ENCODE measurements around the gene CTDP1. TPM values are rescaled to one million over a fixed set of nuclear protein-coding genes. Genes with fewer than 3 reads are reported as not detected.

The CTDP1 gene
- polyA plus RNA-seq (8.3 to 11.0 TPM (median 9.2 TPM) in 3 replicates), polyA minus RNA-seq (8.1 to 17.3 TPM (median 10.6 TPM) in 3 replicates)
- 10.1 TPM for polyA plus RNA-seq (2011; ENCODE audit: low read depth)
- polyA plus RNA-seq (2011; cell fraction: cytosol; rRNA removed) = 5.5 and 10.1 TPM in 2 replicates
- 21.6 and 21.9 TPM in 2 replicates for polyA plus RNA-seq (2011; cell fraction: nucleus; rRNA removed)
- 15.5 and 16.8 TPM in 2 replicates for polyA plus RNA-seq (2012; ENCODE audit: low replicate concordance)
- polyA minus RNA-seq (2011; cell fraction: cytosol; rRNA and poly(A)+ RNA removed) = 21.7 TPM
- 20.6 and 23.4 TPM in 2 replicates for polyA minus RNA-seq (2011; cell fraction: nucleus; rRNA and poly(A)+ RNA removed)

GRCh38 chr18:79679552-79680099 lies at the start of gene CTDP1:
Gene CTDP1, plus strand, starts transcription at chr18:79679803. Its CDS starts 145 bp downstream, at chr18:79679948.
- Histone ChIP-seq H3K9ac (ENCODE audit: control insufficient read depth, extremely low read depth, insufficient read depth, low read length) (peak within 1 kb of the TSS; percentile 93), H3K27ac (ENCODE audit: control insufficient read depth, insufficient read depth, low read length) (peak within 1 kb of the TSS; percentile 95), H3K9me1 (ENCODE audit: control insufficient read depth, extremely low read depth, insufficient read depth, low read length) (peaks cover 4% of the 10 kb centered on the region), H3K27me3 (ENCODE audit: control insufficient read depth, extremely low read depth, insufficient read depth, low read length) (no peaks in the 10 kb centered on the region), H3K4me2 (ENCODE audit: control insufficient read depth, extremely low read depth, insufficient read depth, low read depth, low read length) (peak within 1 kb of the TSS; percentile 95), H4K20me1 (ENCODE audit: control insufficient read depth, extremely low read depth, insufficient read depth, low read length) (peaks cover 25% of the 10 kb centered on the region), H3K36me3 (ENCODE audit: control insufficient read depth in 2 of 2, extremely low read depth in 1 of 2, insufficient read depth in 2 of 2, low read length in 2 of 2) (peaks cover 8 to 21% of the 10 kb centered on the region in 2 experiments), H3K9me3 (ENCODE audit: control insufficient read depth, low read depth, low read length) (no peaks in the 10 kb centered on the region), H3K4me3 (ENCODE audit: control insufficient read depth in 2 of 3, extremely low read depth in 1 of 3, insufficient read depth in 2 of 3, low read depth in 1 of 3, low read length in 3 of 3) (peak within 1 kb of the TSS; percentile 63 to 94 (median 78)), H2AFZ (ENCODE audit: control insufficient read depth, low read length) (peak within 1 kb of the TSS; percentile 97), H3K4me1 (ENCODE audit: control insufficient read depth, extremely low read depth, insufficient read depth, low read length) (peaks cover 24% of the 10 kb centered on the region), H3K79me2 (ENCODE audit: control insufficient read depth, insufficient read depth, low read length) (peaks cover 61% of the 10 kb centered on the region)
- TF ChIP-seq EZH2 (IDR thresholded peaks at IDR 0.05; ENCODE audit: low read length) = no peak
- no peak for TF ChIP-seq CTCF (optimal IDR thresholded peaks at IDR 0.05 in 1 of 3, IDR thresholded peaks at IDR 0.05 in 1 of 3, conservative IDR thresholded peaks at IDR 0.05 in 1 of 3; ENCODE audit: extremely low read depth in 1 of 3, insufficient read depth in 2 of 3, low read length in 3 of 3)
- no peak for DNase-seq (ENCODE audit: low read depth, low spot score)
- dilution Hi-C loops (cut with MboI; ENCODE audit: extremely low pct_ligation_motif_present, low sequenced_read_pairs) = no loop called here
- no peak for FAIRE-seq

GRCh38 chr18:79630281-79631095 lies 49.1 kb upstream of the CTDP1 start:
- Histone ChIP-seq H2AFZ (ENCODE audit: control insufficient read depth, low read length) (no peak overlapping the region), H3K4me2 (ENCODE audit: control insufficient read depth, extremely low read depth, insufficient read depth, low read depth, low read length) (no peak overlapping the region), H3K4me1 (ENCODE audit: control insufficient read depth, extremely low read depth, insufficient read depth, low read length) (no peaks in the 10 kb centered on the region), H3K79me2 (ENCODE audit: control insufficient read depth, insufficient read depth, low read length) (no peaks in the 10 kb centered on the region), H3K9ac (ENCODE audit: control insufficient read depth, extremely low read depth, insufficient read depth, low read length) (no peak overlapping the region), H3K9me1 (ENCODE audit: control insufficient read depth, extremely low read depth, insufficient read depth, low read length) (no peaks in the 10 kb centered on the region), H3K9me3 (ENCODE audit: control insufficient read depth, low read depth, low read length) (peaks cover 3% of the 10 kb centered on the region), H3K36me3 (ENCODE audit: control insufficient read depth in 2 of 2, extremely low read depth in 1 of 2, insufficient read depth in 2 of 2, low read length in 2 of 2) (no peaks in the 10 kb centered on the region), H4K20me1 (ENCODE audit: control insufficient read depth, extremely low read depth, insufficient read depth, low read length) (no peaks in the 10 kb centered on the region), H3K27me3 (ENCODE audit: control insufficient read depth, extremely low read depth, insufficient read depth, low read length) (peaks cover 5% of the 10 kb centered on the region), H3K27ac (ENCODE audit: control insufficient read depth, insufficient read depth, low read length) (no peak overlapping the region), H3K4me3 (ENCODE audit: control insufficient read depth in 2 of 3, extremely low read depth in 1 of 3, insufficient read depth in 2 of 3, low read depth in 1 of 3, low read length in 3 of 3) (no peak overlapping the region)
- no peak for FAIRE-seq
- TF ChIP-seq EZH2 (IDR thresholded peaks at IDR 0.05; ENCODE audit: low read length) (no peak), CTCF (optimal IDR thresholded peaks at IDR 0.05 in 1 of 3, IDR thresholded peaks at IDR 0.05 in 1 of 3, conservative IDR thresholded peaks at IDR 0.05 in 1 of 3; ENCODE audit: extremely low read depth in 1 of 3, insufficient read depth in 2 of 3, low read length in 3 of 3) (no peak)
- no peak for DNase-seq (ENCODE audit: low read depth, low spot score)
- dilution Hi-C loops (cut with MboI; ENCODE audit: extremely low pct_ligation_motif_present, low sequenced_read_pairs) = no loop called here

Measured in keratinocyte (primary cell).